Mucosa of stomach (tissue), 1 donor: ENCODE measurements around the gene ASCL1.

Source experiments
- H3K27me3 ChIP-seq: one replicate; pipeline ENCODE4 v1.7.0; 2013; ENCODE audit warnings: mild to moderate bottlenecking, low read length; ENCODE audit not compliant: control insufficient read depth, insufficient read depth
- H3K36me3 ChIP-seq: one replicate; pipeline ENCODE4 v1.7.0; 2013; ENCODE audit warnings: low read length; ENCODE audit not compliant: control insufficient read depth, insufficient read depth
- H3K4me1 ChIP-seq: one replicate; pipeline ENCODE4 v1.7.0; 2013; ENCODE audit warnings: mild to moderate bottlenecking, low read length; ENCODE audit not compliant: control insufficient read depth, insufficient read depth
- H3K4me3 ChIP-seq: one replicate; pipeline ENCODE4 v1.7.0; 2013; ENCODE audit warnings: low read length
- H3K9ac ChIP-seq: one replicate; pipeline ENCODE4 v1.7.0; 2013; ENCODE audit warnings: mild to moderate bottlenecking, low read length, moderate library complexity
- H3K9me3 ChIP-seq: one replicate; pipeline ENCODE4 v1.7.0; 2013; ENCODE audit warnings: mild to moderate bottlenecking, low read length, moderate library complexity; ENCODE audit not compliant: control insufficient read depth
- donor health status: Pancreatic carcinoma.

The ASCL1 gene

GRCh38 chr12:102993537-102993936 is 36.1 kb downstream of the ASCL1 start:
- Histone ChIP-seq H3K9me3 (no peaks in the 10 kb centered on the region), H3K4me3 (no peak overlapping the region), H3K4me1 (no peaks in the 10 kb centered on the region), H3K36me3 (no peaks in the 10 kb centered on the region), H3K9ac (no peak overlapping the region), H3K27me3 (peaks cover 3% of the 10 kb centered on the region)

DNA sequence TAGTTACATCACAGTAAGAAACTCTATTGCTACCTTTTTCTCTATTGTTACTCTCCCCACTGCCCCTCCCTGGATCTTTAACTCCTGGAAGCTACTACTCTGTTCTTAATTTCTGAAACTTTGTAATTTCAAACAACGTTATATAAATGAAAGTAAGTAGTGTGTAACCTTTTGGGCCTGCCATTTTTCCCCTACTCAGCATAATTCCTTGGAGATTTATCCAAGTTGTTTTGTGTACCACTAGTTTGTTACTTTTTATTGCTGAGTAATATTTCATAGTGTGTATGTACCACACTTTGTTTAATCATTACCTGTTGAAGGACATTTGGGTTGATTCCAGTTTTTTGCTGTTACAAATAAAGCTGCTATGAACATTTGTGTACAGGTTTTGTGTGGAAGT is 37.9 kb downstream of the ASCL1 start:
- no peaks in the 10 kb centered on the region for H3K36me3 ChIP-seq
- H3K9ac ChIP-seq, result no peak overlapping the region
- H3K9me3 ChIP-seq, result no peaks in the 10 kb centered on the region
- no peak overlapping the region for H3K4me3 ChIP-seq
- no peaks in the 10 kb centered on the region for H3K4me1 ChIP-seq
- no peaks in the 10 kb centered on the region for H3K27me3 ChIP-seq
